Measurements from ENCODE around the gene COMMD4.
"Not testable (repeated sequence)": the region's sequence is repeated elsewhere in the genome, so short reads cannot be mapped to it uniquely, and the experiment has no call there.

The COMMD4 gene

DNA sequence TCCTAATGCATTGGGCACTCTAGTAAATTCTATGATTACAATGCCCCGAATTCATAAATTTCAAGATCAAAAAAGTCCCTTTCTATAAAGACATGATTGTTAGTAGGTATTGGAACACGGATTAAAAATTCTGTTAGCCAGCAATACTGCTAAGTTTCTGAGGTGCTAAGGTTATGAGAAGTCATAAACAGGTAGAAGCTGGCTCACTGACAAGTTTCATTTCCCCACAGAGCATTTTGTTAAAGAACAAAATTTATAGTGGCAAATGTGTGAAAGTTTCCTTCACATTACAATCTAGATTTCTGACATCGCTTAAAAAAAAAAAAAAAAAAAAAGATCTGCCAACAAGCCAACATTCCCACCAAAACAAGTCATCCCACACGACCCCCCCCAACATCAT is 44.9 kb downstream of the COMMD4 start:
- DNase-seq (ENCODE audit: low spot score), result no peak

DNA sequence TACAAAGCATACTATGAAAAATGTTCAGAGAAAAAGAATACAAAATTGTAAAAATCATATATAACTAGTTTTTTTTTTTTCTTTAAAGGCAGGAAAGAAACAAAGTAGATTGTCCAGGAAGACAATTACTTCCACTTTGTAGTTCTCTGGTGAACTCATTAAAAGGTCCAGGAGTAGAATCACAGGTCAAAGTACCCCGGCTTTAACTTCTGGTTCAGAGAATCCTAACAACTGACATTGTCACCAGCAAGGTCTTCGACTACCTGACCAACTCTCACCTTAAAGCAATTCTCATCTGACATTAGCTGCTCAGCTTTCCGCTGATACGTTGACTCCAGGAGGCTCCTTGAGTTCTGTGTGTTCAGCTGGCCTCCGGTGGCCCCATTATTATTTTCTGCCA is 48.1 kb downstream of the COMMD4 start:
- not testable (repeated sequence) for DNase-seq (ENCODE audit: low spot score)
